Caco-2 (cell line): ENCODE data around the gene PLCD4. TPM values are rescaled to one million over a fixed set of nuclear protein-coding genes. Genes with fewer than 3 reads are reported as not detected.
A peak's percentile ranks its signal among the peaks of the same experiment; 100 is the strongest.

Experiments
- BruUV-seq: library from RNA; stranded (reverse); fragments of 400-500 nt; replicated peaks from 2 replicates; lab custom pipeline; 2021; lab: Mats Ljungman, UMichigan
- CTCF ChIA-PET: fragments of 300-600 bp; sonication (Branson Sonifier 250); formaldehyde crosslinking; loops from one replicate; lab custom pipeline; 2022; ENCODE audit warnings: antibody characterized with exemption; lab: Charles Lee
- POLR2A ChIA-PET: fragments of 300-600 bp; sonication (Branson Sonifier 250); formaldehyde crosslinking; loops from one replicate; lab custom pipeline; 2022; ENCODE audit warnings: antibody characterized with exemption; lab: Charles Lee
- DNase-seq, 2 experiments: peaks; one replicate each; pipeline versions ENCODE4 v3.0.0 to v3.0.0-alpha.2; 2020 to 2022
- H3K27me3 ChIP-seq: replicated peaks from 2 replicates; pipeline ENCODE4 v1.6.0; 2011; ENCODE audit warnings: low read length; ENCODE audit not compliant: control insufficient read depth, insufficient read depth
- H3K36me3 ChIP-seq: 2 replicates; pipeline ENCODE4 v1.5.1; 2011; ENCODE audit warnings: low read length; ENCODE audit not compliant: control insufficient read depth, insufficient read depth
- H3K4me1 ChIP-seq: fragments of 250-450 bp; sonication (Bioruptor Pico); 2 replicates; pipeline ENCODE4 v1.5.1; 2020; ENCODE audit warnings: mild to moderate bottlenecking
- H3K4me3 ChIP-seq: 2 replicates; pipeline ENCODE4 v1.5.1; 2011; ENCODE audit warnings: low read depth, mild to moderate bottlenecking, control low read depth, low read length
- H3K9me3 ChIP-seq: fragments of 250-450 bp; sonication (Bioruptor Pico); 2 replicates; pipeline ENCODE4 v1.5.1; 2020; ENCODE audit warnings: mild to moderate bottlenecking, moderate library complexity
- H3K27ac Mint-ChIP-seq: one replicate; pipeline ENCODE4 v1.8.0; 2022; ENCODE audit warnings: mixed read lengths; ENCODE audit not compliant: unreplicated experiment
- H3K27me3 Mint-ChIP-seq: one replicate; pipeline ENCODE4 v1.8.0; 2022; ENCODE audit warnings: mixed read lengths; ENCODE audit not compliant: insufficient read depth, unreplicated experiment
- H3K36me3 Mint-ChIP-seq: one replicate; pipeline ENCODE4 v1.8.0; 2022; ENCODE audit warnings: mild to moderate bottlenecking, mixed read lengths; ENCODE audit not compliant: insufficient read depth, unreplicated experiment
- H3K4me1 Mint-ChIP-seq: one replicate; pipeline ENCODE4 v1.8.0; 2022; ENCODE audit warnings: low read depth, mixed read lengths; ENCODE audit not compliant: unreplicated experiment
- H3K4me3 Mint-ChIP-seq: one replicate; pipeline ENCODE4 v1.8.0; 2022; ENCODE audit warnings: mild to moderate bottlenecking, moderate library complexity, mixed read lengths; ENCODE audit not compliant: unreplicated experiment
- H3K9me3 Mint-ChIP-seq: one replicate; pipeline ENCODE4 v1.8.0; 2022; ENCODE audit warnings: mixed read lengths; ENCODE audit not compliant: unreplicated experiment
- intact Hi-C: fragments of 100-400 bp; cut with micrococcal nuclease; formaldehyde crosslinking; loops from one replicate; pipeline ENCODE4 v1.10.0; 2022; ENCODE audit not compliant: unreplicated experiment
- total RNA-seq: library from RNA; stranded (reverse); gene quantifications from 2 replicates; pipeline ENCODE4 v1.2.3, GENCODE V29; 2022
- TF ChIP-seq, protein P1 (sequence below), 2 experiments: fragments of 200-600 bp in 1 of 2; IDR thresholded peaks; 1 replicate in 1 of 2; 2 replicates in 1 of 2; pipeline versions ENCODE4 v1.5.1 to v1.8.0; 2011 to 2022; ENCODE audit warnings: antibody characterized with exemption in 1 of 2, control low read depth in 1 of 2, inconsistent platforms in 1 of 2, low read depth in 1 of 2, low read length in 1 of 2, mild to moderate bottlenecking in 1 of 2, moderate library complexity in 1 of 2; ENCODE audit not compliant: insufficient read depth in 1 of 2, severe bottlenecking in 1 of 2, unreplicated experiment in 1 of 2

Gene PLCD4
- total RNA-seq, 1 experiment from 2014 or later: 0.48 TPM

DNA sequence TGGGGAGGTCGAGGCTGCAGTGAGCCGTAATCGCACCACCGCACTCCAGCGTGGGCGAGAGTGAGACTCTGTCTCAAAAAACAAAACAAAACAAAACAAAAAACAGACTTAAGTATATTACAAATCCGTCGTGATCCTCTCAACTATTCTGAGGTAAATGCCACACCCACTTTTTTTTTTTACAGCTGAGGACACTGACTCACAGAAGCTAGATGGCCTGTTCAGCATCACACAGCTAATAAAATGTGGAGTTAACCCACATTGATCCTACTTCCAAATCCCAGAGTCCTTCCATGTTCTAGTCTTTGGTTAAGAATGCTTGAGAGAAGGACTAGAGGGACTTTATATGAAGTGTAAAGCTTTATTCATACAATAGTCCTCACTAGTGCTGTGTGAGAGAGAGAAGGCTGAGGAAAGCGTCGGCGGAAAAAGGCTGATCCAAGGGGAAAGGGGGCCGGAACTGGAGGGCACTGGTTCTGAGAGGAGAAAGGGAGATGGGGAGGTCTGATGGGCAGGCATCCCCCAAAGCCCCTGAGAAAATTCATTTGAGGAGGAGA lies 63.5 kb downstream of the PLCD4 start:
- H3K9me3 Mint-ChIP-seq: no peaks in the 10 kb centered on the region
- TSS peak; percentile 79 for BruUV-seq
- peak overlapping the region; percentile 96 for H3K4me3 Mint-ChIP-seq
- POLR2A ChIA-PET: interaction anchor here (1.2 to 2.3 kb wide), 2 partner anchors 12 to 189 kb away, joined by 3 to 43 read pairs; partner anchors contain the start of genes BCS1L and ZNF142
- no peaks in the 10 kb centered on the region for H3K36me3 ChIP-seq
- DNase-seq: no peak
- H3K27ac Mint-ChIP-seq: peak overlapping the region; percentile 91
- peaks cover 11% of the 10 kb centered on the region for H3K4me1 Mint-ChIP-seq
- CTCF ChIA-PET: interaction anchor here (0.6 to 4.4 kb wide), 4 partner anchors 12 to 275 kb away, joined by 3 to 20 read pairs (median 13); partner anchors contain the start of genes BCS1L and ZNF142
- peaks cover 11% of the 10 kb centered on the region; the same call in 1 of the 2 replicates for H3K4me1 ChIP-seq
- H3K27me3 ChIP-seq: no peaks in the 10 kb centered on the region
- H3K36me3 Mint-ChIP-seq: peaks cover 35% of the 10 kb centered on the region
- intact Hi-C loops: no loop called here
- TF ChIP-seq, protein P1, sequence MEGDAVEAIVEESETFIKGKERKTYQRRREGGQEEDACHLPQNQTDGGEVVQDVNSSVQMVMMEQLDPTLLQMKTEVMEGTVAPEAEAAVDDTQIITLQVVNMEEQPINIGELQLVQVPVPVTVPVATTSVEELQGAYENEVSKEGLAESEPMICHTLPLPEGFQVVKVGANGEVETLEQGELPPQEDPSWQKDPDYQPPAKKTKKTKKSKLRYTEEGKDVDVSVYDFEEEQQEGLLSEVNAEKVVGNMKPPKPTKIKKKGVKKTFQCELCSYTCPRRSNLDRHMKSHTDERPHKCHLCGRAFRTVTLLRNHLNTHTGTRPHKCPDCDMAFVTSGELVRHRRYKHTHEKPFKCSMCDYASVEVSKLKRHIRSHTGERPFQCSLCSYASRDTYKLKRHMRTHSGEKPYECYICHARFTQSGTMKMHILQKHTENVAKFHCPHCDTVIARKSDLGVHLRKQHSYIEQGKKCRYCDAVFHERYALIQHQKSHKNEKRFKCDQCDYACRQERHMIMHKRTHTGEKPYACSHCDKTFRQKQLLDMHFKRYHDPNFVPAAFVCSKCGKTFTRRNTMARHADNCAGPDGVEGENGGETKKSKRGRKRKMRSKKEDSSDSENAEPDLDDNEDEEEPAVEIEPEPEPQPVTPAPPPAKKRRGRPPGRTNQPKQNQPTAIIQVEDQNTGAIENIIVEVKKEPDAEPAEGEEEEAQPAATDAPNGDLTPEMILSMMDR (IDR thresholded peaks at IDR 0.05; ENCODE audit: insufficient read depth in 1 of 2, low read depth in 1 of 2, low read length in 1 of 2, severe bottlenecking in 1 of 2, unreplicated experiment in 1 of 2): no peak
- H3K27me3 Mint-ChIP-seq: no peaks in the 10 kb centered on the region
- peak overlapping the region; percentile 86 for H3K4me3 ChIP-seq
- no peaks in the 10 kb centered on the region for H3K9me3 ChIP-seq

DNA sequence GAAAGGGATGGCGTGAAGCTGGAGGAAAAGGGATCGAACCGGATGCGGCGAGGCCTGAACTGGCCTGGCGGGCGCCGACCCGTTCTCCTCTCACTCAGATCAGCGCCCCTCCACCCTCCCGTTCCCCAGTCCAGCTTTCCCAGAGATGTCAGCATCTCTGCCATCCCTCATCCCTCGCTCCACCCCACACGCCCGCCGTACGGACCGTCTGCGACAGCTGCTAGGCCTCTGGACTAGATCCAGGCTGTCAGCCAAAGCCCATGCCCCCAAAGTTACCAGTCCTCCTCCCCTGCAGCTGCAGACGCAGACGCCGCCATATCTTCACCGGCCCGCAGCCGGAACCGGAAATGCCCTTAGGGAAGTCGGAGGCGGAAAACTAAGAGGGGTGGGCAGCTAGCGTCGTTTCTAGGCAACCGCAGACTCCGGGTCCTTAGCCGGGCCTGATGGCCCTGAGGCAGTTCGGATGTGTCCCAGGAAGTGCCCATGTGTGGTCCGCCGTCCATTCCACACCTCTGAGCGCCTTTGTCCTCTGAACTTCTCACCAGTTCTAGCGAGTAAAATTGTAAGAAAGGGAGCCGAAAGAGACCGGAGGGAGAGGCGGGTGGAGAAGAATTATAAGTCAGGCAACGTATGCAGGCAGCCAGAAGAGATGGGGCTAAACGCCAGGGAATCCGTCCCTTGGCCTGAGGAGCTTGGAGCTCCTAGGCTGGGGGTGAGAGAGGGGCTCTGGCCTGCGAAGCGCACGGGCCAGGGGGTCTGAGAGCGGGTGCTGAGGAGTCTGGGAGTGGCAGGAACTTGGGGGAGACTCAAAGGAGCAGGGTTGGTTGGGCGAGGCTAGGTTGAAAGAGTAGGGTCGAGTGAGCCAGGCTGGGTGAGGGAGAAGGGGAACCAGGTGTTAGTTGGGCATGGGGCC lies 64.2 kb downstream of the PLCD4 start, which contains the start of the genes RNF25 and STK36:
TSS of gene RNF25 (minus strand) at position 349 of the 913 bp plus-strand sequence. CDS start at position 317, 32 bp downstream.
TSS of gene STK36 (plus strand) at position 433 of the 913 bp plus-strand sequence. CDS start 744 bp downstream, outside the sequence.
- intact Hi-C loops: loop anchor here (1.0 to 2.0 kb wide), 3 partner anchors 13 to 39 kb away; partner anchors contain the start of genes BCS1L, TTLL4 and ZNF142
- Mint-ChIP-seq H3K4me1 (peaks cover 11% of the 10 kb centered on the region), H3K4me3 (peak within 1 kb of the TSS; percentile 96), H3K27me3 (no peaks in the 10 kb centered on the region), H3K9me3 (no peaks in the 10 kb centered on the region), H3K36me3 (peaks cover 30% of the 10 kb centered on the region), H3K27ac (peak within 1 kb of the TSS; percentile 91)
- Histone ChIP-seq H3K9me3 (no peaks in the 10 kb centered on the region), H3K4me1 (peaks cover 11% of the 10 kb centered on the region; the same call in 1 of the 2 replicates), H3K4me3 (peak within 1 kb of the TSS; percentile 86), H3K27me3 (no peaks in the 10 kb centered on the region), H3K36me3 (no peaks in the 10 kb centered on the region)
- ChIA-PET CTCF (interaction anchor here (0.6 to 4.4 kb wide), 7 partner anchors 13 to 276 kb away, joined by 3 to 20 read pairs (median 7); partner anchors contain the start of genes BCS1L, TTLL4 and ZNF142), POLR2A (interaction anchor here (0.8 to 2.3 kb wide), 3 partner anchors 13 to 189 kb away, joined by 3 to 43 read pairs (median 4); partner anchors contain the start of genes BCS1L and ZNF142)
- TF ChIP-seq, protein P1 (IDR thresholded peaks at IDR 0.05; ENCODE audit: insufficient read depth in 1 of 2, low read depth in 1 of 2, low read length in 1 of 2, severe bottlenecking in 1 of 2, unreplicated experiment in 1 of 2): no peak
- no TSS peak for BruUV-seq
- DNase-seq: peak; percentile 86 to 88

DNA sequence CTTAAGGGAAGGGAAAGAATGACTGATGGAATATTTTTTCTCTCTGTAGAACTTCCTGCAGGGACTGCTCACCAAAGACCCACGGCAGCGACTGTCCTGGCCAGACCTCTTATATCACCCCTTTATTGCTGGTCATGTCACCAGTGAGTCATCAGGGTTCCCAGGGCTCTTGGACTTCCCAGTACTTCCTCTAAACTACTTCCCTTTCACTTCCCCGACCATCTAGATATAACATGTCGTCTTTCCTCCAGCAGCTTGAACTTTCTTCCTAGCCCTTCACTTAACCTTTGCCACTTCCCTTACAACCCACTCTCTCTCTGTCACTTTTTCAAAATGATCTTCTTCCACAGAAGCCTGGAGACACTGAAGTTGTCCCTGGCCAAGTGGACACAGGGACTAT lies 71.4 kb downstream of the PLCD4 start:
- Mint-ChIP-seq H3K9me3 (no peaks in the 10 kb centered on the region), H3K4me1 (no peaks in the 10 kb centered on the region), H3K27ac (no peak overlapping the region), H3K27me3 (no peaks in the 10 kb centered on the region), H3K36me3 (peaks cover 7% of the 10 kb centered on the region), H3K4me3 (no peak overlapping the region)
- Histone ChIP-seq H3K9me3 (no peaks in the 10 kb centered on the region), H3K4me1 (no peaks in the 10 kb centered on the region), H3K4me3 (no peak overlapping the region), H3K27me3 (no peaks in the 10 kb centered on the region), H3K36me3 (no peaks in the 10 kb centered on the region)
- POLR2A ChIA-PET: no interaction called here
- CTCF ChIA-PET: no interaction called here
- intact Hi-C loops: no loop called here
- TF ChIP-seq, protein P1 (IDR thresholded peaks at IDR 0.05; ENCODE audit: insufficient read depth in 1 of 2, low read depth in 1 of 2, low read length in 1 of 2, severe bottlenecking in 1 of 2, unreplicated experiment in 1 of 2): no peak
- BruUV-seq: no TSS peak
- DNase-seq: no peak
